HepG2 (cell line): ENCODE data around the gene NRL. TPM values are rescaled to one million over a fixed set of nuclear protein-coding genes. Genes with fewer than 3 reads are reported as not detected.

Experiments used
- KMT2A ChIP-seq: sonication (generic); formaldehyde crosslinking; IDR thresholded peaks from 2 replicates; pipeline ENCODE4 v1.4.0; 2020; ENCODE audit warnings: missing genetic modification reagents
- MAF1 ChIP-seq: sonication (generic); formaldehyde crosslinking; IDR thresholded peaks from 2 replicates; pipeline ENCODE4 v1.5.0; 2020; ENCODE audit warnings: missing genetic modification reagents, borderline replicate concordance
- MEIS2 ChIP-seq: sonication (generic); formaldehyde crosslinking; IDR thresholded peaks from 2 replicates; pipeline ENCODE4 v1.9.0; 2021; ENCODE audit warnings: mild to moderate bottlenecking, missing genetic modification reagents
- ZFP36 ChIP-seq: fragments of 150-350 bp; IDR thresholded peaks from 2 replicates; pipeline ENCODE4 v1.6.1; 2018; ENCODE audit warnings: borderline replicate concordance, low read length, low read depth; ENCODE audit not compliant: partially characterized antibody
- ZNF780A ChIP-seq: sonication (generic); formaldehyde crosslinking; IDR thresholded peaks from 2 replicates; pipeline ENCODE4 v1.8.0; 2022; ENCODE audit warnings: mild to moderate bottlenecking, missing genetic modification reagents, moderate library complexity
- ZSCAN9 ChIP-seq: IDR thresholded peaks from 2 replicates; pipeline ENCODE4 v1.6.1; 2016; ENCODE audit warnings: borderline replicate concordance
- polyA plus RNA-seq, 8 experiments: library from polyadenylated mRNA; depleted of rRNA in 3 of 8; stranded (reverse) in 7 of 8; unstranded in 1 of 8; fragments of >200 nt; fragmentation: Illumina TruSeq in 4 of 8; extraction: Trizol in 4 of 8; gene quantifications; 2 replicates each; pipeline versions ENCODE4 v1.2.1 to v1.2.3, GENCODE V29; 2011 to 2016; ENCODE audit warnings: low read depth in 4 of 8, missing spikeins in 1 of 8, mixed read lengths in 1 of 8; ENCODE audit not compliant: insufficient read depth in 1 of 8
- total RNA-seq, 5 experiments: library from RNA; depleted of rRNA; stranded (reverse); fragments of >200 nt; fragmentation: Illumina TruSeq; extraction: Trizol; gene quantifications; 2 replicates each; pipeline ENCODE4 v1.2.3, GENCODE V29; 2016; ENCODE audit warnings: low read depth in 1 of 5
- TF ChIP-seq, protein P1 (sequence below): sonication (generic); formaldehyde crosslinking; IDR thresholded peaks from 2 replicates; pipeline ENCODE4 v1.4.0; 2020; ENCODE audit warnings: missing genetic modification reagents
- TF ChIP-seq, protein P2 (sequence below): sonication (generic); formaldehyde crosslinking; IDR thresholded peaks from 2 replicates; pipeline ENCODE4 v1.8.1; 2023; ENCODE audit warnings: mild to moderate bottlenecking, inconsistent platforms, moderate library complexity, missing genetic modification reagents, borderline replicate concordance
- TF ChIP-seq, protein P3 (sequence below): sonication (generic); formaldehyde crosslinking; IDR thresholded peaks from 2 replicates; pipeline ENCODE4; 2020; ENCODE audit warnings: missing genetic modification reagents, mild to moderate bottlenecking, borderline replicate concordance
- TF ChIP-seq, protein P4 (sequence below): IDR thresholded peaks from 2 replicates; pipeline ENCODE4 v1.6.1; 2016; ENCODE audit warnings: mild to moderate bottlenecking
- TF ChIP-seq, protein P5 (sequence below): sonication (generic); formaldehyde crosslinking; IDR thresholded peaks from 2 replicates; pipeline ENCODE4 v1.5.1; 2020; ENCODE audit warnings: mild to moderate bottlenecking, missing genetic modification reagents, moderate library complexity

Gene NRL
- total and polyA plus RNA-seq, 2 of the 13 experiments (the other 11 are each of a cell fraction or from before 2014, with no cell fraction given) = 2.5 to 4.7 TPM

DNA sequence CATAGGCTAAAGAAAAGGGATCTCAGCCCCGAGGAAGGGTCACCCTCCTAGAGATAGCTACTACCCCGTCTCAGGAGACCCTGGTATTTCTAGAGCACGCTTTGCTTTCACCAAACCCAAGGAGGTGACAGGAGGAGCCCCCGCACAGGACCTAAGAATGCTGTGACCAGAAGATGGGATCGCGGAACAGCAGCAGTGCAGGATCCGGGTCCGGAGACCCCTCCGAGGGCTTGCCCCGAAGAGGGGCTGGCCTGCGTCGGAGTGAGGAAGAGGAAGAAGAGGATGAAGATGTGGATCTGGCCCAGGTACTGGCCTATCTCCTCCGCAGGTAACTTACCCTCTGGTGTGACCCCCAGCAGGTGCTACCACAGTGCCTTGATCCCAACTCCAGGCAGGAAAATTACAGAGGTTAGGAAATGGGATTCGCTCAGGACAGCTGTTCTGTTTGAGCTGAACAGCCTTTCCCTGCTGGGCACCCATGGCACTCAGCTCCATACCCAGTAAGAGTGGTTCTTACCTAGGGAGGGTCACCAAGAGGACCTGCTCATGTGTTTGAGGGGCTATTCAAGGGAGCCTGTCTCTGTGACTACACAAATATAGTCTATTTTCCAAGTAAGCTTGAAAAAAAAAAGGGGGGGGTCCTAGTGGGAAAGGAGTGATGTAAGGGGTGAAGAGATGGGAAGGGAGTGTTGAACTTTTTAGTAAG, 826 bp upstream of the NRL start (continued):
- no peak for TF ChIP-seq ZSCAN9 (CRISPR knock-in tag)
- TF ChIP-seq, protein P1, sequence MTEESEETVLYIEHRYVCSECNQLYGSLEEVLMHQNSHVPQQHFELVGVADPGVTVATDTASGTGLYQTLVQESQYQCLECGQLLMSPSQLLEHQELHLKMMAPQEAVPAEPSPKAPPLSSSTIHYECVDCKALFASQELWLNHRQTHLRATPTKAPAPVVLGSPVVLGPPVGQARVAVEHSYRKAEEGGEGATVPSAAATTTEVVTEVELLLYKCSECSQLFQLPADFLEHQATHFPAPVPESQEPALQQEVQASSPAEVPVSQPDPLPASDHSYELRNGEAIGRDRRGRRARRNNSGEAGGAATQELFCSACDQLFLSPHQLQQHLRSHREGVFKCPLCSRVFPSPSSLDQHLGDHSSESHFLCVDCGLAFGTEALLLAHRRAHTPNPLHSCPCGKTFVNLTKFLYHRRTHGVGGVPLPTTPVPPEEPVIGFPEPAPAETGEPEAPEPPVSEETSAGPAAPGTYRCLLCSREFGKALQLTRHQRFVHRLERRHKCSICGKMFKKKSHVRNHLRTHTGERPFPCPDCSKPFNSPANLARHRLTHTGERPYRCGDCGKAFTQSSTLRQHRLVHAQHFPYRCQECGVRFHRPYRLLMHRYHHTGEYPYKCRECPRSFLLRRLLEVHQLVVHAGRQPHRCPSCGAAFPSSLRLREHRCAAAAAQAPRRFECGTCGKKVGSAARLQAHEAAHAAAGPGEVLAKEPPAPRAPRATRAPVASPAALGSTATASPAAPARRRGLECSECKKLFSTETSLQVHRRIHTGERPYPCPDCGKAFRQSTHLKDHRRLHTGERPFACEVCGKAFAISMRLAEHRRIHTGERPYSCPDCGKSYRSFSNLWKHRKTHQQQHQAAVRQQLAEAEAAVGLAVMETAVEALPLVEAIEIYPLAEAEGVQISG (CRISPR knock-in tag) = no peak
- TF ChIP-seq, protein P2, sequence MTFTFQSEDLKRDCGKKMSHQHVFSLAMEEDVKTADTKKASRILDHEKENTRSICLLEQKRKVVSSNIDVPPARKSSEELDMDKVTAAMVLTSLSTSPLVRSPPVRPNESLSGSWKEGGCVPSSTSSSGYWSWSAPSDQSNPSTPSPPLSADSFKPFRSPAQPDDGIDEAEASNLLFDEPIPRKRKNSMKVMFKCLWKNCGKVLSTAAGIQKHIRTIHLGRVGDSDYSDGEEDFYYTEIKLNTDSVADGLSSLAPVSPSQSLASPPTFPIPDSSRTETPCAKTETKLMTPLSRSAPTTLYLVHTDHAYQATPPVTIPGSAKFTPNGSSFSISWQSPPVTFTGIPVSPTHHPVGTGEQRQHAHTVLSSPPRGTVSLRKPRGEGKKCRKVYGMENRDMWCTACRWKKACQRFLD (CRISPR knock-in tag) = no peak
- peak; percentile 46; the same call in 1 of the 2 replicates for TF ChIP-seq MAF1
- TF ChIP-seq, protein P3, sequence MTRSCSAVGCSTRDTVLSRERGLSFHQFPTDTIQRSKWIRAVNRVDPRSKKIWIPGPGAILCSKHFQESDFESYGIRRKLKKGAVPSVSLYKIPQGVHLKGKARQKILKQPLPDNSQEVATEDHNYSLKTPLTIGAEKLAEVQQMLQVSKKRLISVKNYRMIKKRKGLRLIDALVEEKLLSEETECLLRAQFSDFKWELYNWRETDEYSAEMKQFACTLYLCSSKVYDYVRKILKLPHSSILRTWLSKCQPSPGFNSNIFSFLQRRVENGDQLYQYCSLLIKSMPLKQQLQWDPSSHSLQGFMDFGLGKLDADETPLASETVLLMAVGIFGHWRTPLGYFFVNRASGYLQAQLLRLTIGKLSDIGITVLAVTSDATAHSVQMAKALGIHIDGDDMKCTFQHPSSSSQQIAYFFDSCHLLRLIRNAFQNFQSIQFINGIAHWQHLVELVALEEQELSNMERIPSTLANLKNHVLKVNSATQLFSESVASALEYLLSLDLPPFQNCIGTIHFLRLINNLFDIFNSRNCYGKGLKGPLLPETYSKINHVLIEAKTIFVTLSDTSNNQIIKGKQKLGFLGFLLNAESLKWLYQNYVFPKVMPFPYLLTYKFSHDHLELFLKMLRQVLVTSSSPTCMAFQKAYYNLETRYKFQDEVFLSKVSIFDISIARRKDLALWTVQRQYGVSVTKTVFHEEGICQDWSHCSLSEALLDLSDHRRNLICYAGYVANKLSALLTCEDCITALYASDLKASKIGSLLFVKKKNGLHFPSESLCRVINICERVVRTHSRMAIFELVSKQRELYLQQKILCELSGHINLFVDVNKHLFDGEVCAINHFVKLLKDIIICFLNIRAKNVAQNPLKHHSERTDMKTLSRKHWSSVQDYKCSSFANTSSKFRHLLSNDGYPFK (CRISPR knock-in tag) = peak; percentile 9; the same call in 1 of the 2 replicates
- TF ChIP-seq MEIS2 (CRISPR knock-in tag) = peak; percentile 81
- TF ChIP-seq ZNF780A = no peak
- TF ChIP-seq, protein P4, sequence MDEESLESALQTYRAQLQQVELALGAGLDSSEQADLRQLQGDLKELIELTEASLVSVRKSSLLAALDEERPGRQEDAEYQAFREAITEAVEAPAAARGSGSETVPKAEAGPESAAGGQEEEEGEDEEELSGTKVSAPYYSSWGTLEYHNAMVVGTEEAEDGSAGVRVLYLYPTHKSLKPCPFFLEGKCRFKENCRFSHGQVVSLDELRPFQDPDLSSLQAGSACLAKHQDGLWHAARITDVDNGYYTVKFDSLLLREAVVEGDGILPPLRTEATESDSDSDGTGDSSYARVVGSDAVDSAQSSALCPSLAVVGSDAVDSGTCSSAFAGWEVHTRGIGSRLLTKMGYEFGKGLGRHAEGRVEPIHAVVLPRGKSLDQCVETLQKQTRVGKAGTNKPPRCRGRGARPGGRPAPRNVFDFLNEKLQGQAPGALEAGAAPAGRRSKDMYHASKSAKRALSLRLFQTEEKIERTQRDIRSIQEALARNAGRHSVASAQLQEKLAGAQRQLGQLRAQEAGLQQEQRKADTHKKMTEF (CRISPR knock-in tag) = no peak
- TF ChIP-seq, protein P5, sequence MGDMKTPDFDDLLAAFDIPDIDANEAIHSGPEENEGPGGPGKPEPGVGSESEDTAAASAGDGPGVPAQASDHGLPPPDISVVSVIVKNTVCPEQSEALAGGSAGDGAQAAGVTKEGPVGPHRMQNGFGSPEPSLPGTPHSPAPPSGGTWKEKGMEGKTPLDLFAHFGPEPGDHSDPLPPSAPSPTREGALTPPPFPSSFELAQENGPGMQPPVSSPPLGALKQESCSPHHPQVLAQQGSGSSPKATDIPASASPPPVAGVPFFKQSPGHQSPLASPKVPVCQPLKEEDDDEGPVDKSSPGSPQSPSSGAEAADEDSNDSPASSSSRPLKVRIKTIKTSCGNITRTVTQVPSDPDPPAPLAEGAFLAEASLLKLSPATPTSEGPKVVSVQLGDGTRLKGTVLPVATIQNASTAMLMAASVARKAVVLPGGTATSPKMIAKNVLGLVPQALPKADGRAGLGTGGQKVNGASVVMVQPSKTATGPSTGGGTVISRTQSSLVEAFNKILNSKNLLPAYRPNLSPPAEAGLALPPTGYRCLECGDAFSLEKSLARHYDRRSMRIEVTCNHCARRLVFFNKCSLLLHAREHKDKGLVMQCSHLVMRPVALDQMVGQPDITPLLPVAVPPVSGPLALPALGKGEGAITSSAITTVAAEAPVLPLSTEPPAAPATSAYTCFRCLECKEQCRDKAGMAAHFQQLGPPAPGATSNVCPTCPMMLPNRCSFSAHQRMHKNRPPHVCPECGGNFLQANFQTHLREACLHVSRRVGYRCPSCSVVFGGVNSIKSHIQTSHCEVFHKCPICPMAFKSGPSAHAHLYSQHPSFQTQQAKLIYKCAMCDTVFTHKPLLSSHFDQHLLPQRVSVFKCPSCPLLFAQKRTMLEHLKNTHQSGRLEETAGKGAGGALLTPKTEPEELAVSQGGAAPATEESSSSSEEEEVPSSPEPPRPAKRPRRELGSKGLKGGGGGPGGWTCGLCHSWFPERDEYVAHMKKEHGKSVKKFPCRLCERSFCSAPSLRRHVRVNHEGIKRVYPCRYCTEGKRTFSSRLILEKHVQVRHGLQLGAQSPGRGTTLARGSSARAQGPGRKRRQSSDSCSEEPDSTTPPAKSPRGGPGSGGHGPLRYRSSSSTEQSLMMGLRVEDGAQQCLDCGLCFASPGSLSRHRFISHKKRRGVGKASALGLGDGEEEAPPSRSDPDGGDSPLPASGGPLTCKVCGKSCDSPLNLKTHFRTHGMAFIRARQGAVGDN = no peak
- TF ChIP-seq ZFP36 = no peak
- TF ChIP-seq KMT2A (CRISPR knock-in tag) = peak; percentile 58; the same call in 1 of the 2 replicates
